ENCODE results near the gene RYR1.
"Not testable (repeated sequence)": the region's sequence is repeated elsewhere in the genome, so short reads cannot be mapped to it uniquely, and the experiment has no call there.

The RYR1 gene

DNA sequence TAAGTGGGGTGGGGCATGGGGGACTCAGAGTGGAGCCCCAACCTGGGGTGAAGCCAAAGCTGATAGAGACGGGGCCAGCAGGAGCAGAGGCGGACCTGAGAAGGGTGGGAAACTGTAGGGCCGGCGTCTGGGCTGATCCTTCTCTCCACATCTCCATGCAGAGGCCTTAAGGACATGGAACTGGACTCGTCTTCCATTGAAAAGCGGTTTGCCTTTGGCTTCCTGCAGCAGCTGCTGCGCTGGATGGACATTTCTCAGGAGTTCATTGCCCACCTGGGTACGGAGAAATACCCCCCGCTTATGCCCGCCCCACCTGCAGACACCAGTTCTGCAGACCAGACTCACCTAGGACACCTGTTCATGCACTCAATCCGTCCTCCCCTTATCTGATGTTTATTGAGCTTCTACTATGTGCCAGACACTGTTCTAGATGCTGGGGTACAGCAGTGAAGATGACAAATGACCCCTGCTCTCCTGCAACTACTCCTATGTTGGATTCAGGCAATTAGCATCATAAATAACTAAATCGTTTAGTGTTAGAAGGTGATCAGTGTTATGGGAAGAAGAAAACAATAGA lies 74.1 kb downstream of the RYR1 start:
- H3K4me3 ChIP-seq (ENCODE audit: low read depth, low read length): no peak overlapping the region
- no peak for DNase-seq (ENCODE audit: low read depth)

DNA sequence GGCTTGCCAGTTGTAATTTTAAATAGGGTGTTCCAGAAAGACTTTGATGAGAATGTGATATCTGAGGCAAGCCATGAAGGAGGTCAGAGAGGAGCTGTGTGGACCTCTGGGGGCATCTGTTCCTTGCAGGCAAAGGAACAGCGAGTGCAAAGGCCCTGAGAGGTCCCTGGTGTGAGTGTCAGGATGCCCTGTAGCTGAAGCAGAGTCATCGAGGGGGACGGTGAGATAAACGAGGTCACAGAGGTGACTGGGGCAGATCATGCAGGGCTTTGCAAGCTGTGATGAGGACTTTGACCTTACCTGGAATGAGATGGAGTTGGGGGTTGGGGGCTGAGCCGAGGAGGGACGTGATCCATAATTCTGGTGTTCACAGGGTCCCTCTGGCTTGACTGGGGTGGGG lies 75.0 kb downstream of the RYR1 start:
- H3K4me3 ChIP-seq (ENCODE audit: low read depth, low read length): no peak overlapping the region
- TF ChIP-seq, protein P1, sequence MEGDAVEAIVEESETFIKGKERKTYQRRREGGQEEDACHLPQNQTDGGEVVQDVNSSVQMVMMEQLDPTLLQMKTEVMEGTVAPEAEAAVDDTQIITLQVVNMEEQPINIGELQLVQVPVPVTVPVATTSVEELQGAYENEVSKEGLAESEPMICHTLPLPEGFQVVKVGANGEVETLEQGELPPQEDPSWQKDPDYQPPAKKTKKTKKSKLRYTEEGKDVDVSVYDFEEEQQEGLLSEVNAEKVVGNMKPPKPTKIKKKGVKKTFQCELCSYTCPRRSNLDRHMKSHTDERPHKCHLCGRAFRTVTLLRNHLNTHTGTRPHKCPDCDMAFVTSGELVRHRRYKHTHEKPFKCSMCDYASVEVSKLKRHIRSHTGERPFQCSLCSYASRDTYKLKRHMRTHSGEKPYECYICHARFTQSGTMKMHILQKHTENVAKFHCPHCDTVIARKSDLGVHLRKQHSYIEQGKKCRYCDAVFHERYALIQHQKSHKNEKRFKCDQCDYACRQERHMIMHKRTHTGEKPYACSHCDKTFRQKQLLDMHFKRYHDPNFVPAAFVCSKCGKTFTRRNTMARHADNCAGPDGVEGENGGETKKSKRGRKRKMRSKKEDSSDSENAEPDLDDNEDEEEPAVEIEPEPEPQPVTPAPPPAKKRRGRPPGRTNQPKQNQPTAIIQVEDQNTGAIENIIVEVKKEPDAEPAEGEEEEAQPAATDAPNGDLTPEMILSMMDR (conservative IDR thresholded peaks at IDR 0.05; ENCODE audit: low read depth, low read length): no peak
- no peak for DNase-seq (ENCODE audit: low read depth)

More for the DNA sequence above, 74.1 kb downstream of the RYR1 start:
- TF ChIP-seq, protein P1 (conservative IDR thresholded peaks at IDR 0.05; ENCODE audit: low read depth, low read length): no peak

DNA sequence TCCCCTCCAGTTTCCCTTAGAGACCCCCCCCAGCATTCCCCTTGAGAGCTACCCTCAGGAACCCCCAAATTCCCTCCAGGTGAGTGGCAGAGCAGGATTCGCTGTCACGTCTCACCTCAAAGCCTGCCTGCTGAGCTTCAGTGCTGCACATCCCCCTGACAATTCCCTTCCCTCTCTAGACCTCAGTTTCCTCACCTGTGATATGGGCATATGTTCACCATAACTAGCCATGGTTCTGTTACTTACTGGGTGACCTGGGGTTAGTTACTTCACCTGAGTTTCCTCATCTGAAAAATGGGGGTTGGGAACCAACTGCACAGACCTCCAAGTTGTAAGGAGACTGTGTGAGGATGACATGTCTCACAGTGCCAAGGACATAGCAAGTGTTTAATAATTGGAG lies 75.5 kb downstream of the RYR1 start:
- TF ChIP-seq, protein P1 (conservative IDR thresholded peaks at IDR 0.05; ENCODE audit: low read depth, low read length): no peak
- no peak overlapping the region for H3K4me3 ChIP-seq (ENCODE audit: low read depth, low read length)
- DNase-seq (ENCODE audit: low read depth): no peak

DNA sequence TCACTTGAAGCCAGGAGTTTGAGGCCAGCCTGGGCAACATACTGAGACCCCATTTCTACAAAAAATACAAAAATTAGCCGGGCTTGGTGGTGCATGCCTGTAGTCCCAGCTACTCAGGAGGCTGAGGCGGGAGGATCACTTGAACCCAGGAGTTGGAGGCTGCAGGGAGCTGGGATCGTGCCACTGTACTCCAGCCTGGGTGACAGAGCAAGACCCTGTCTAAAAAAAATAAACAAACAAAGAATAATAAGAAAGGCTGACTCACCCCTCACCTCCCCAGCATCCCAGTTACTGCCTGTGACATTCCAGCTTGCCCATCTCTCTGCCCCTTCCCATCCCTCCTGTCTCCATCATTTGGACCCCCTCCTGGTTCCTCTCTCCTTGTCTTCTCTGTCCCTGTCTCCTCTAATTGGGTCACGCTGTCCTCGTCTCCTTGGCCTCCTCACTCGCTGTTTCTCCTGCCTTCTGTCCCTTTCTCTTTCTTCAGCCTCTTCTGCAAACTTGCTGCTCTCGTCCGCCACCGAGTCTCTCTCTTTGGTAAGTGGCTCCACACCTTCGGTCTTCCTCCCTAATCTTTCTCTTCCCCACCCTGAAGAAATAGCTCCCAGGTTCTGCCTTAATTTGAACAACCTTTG lies 77.7 kb downstream of the RYR1 start:
- no peak overlapping the region for H3K4me3 ChIP-seq (ENCODE audit: low read depth, low read length)
- TF ChIP-seq, protein P1 (conservative IDR thresholded peaks at IDR 0.05; ENCODE audit: low read depth, low read length): no peak
- DNase-seq (ENCODE audit: low read depth): no peak

DNA sequence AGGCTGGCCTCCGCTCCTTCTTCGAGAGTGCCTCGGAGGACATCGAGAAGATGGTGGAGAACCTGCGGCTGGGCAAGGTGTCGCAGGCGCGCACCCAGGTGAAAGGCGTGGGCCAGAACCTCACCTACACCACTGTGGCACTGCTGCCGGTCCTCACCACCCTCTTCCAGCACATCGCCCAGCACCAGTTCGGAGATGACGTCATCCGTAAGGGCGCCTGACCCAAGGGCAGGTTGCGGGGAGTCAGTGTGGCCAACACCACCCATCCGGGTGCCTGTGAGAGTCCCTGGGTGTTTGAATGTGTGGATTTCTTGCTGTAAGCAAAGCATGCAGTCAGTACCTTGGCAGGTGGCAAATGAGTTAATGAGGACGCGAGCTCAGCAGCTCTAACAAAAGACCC lies 78.8 kb downstream of the RYR1 start:
- no peak overlapping the region for H3K4me3 ChIP-seq (ENCODE audit: low read depth, low read length)
- DNase-seq (ENCODE audit: low read depth): no peak
- TF ChIP-seq, protein P1 (conservative IDR thresholded peaks at IDR 0.05; ENCODE audit: low read depth, low read length): no peak

DNA sequence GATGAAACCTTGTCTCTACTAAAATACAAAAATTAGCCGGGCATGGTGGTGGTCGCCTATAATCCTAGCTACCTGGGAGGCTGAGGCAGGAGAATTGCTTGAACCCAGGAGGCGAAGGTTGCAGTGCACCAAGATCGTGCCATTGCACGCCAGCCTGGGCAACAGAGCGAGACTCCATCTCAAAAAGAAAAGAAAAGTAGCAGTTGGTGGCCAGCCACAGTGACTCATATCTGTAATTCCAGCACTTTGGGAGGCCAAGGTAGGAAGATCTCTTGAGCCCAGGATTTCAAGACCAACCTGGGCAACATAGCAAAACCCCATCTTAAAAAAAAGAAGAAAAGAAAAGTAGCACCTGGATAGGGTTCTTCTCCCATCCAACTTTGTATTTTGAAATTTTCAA lies 79.7 kb downstream of the RYR1 start:
- H3K4me3 ChIP-seq (ENCODE audit: low read depth, low read length); DNase-seq (ENCODE audit: low read depth): not testable (repeated sequence)

DNA sequence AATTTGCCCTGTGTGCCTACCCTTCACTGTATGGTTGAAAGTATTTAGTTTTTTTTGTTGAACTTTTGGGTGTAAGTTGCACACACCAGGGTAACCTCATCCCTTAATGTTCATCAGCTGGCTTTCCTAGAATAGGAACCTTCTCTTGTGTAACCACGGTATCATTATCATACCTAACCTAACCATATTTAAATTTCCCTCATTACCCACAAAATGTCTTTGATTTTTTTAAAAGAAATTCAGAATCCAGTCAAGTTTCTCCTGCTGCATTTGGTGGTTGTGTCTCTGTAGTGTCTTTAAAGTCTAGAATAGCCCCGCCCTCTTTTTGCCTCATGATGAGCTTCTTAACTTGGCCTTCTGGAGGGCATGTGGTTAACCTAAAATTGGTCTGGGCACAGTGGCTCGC lies 80.3 kb downstream of the RYR1 start:
- H3K4me3 ChIP-seq (ENCODE audit: low read depth, low read length): no peak overlapping the region
- TF ChIP-seq, protein P1 (conservative IDR thresholded peaks at IDR 0.05; ENCODE audit: low read depth, low read length): no peak
- DNase-seq (ENCODE audit: low read depth): no peak

Measured in choroid plexus epithelial cell (primary cell).